HEK293T (cell line): Measurements from ENCODE around the gene STPG1.

Experiments
- CTCF ChIA-PET: fragments of 350-600 bp; formaldehyde crosslinking; extraction: SDS; loops from one replicate; lab custom pipeline; 2021; ENCODE audit warnings: antibody characterized with exemption, inconsistent platforms; lab: Yijun Ruan, JAX
- POLR2A ChIA-PET: fragments of 350-600 bp; formaldehyde crosslinking; extraction: SDS; loops from one replicate; lab custom pipeline; 2020; ENCODE audit warnings: antibody characterized with exemption, inconsistent platforms; lab: Yijun Ruan, JAX
- DNase-seq: peaks from one replicate; pipeline ENCODE4 v3.0.0; 2012; ENCODE audit warnings: mixed read lengths; ENCODE audit errors: extremely low spot score
- ARNT ChIP-seq: fragments of 450-650 bp; IDR thresholded peaks from 2 replicates; pipeline ENCODE4 v1.6.1; 2017; ENCODE audit warnings: mild to moderate bottlenecking
- BHLHE40 ChIP-seq: fragments of 450-650 bp; IDR thresholded peaks from 2 replicates; pipeline ENCODE4 v1.6.1; 2016; ENCODE audit warnings: mild to moderate bottlenecking, moderate library complexity, borderline replicate concordance
- CTBP1 ChIP-seq: fragments of 450-650 bp; IDR thresholded peaks from 2 replicates; pipeline ENCODE4 v1.6.1; 2016; ENCODE audit warnings: borderline replicate concordance
- ELF4 ChIP-seq: fragments of 450-650 bp; IDR thresholded peaks from 2 replicates; pipeline ENCODE4 v1.6.1; 2017; ENCODE audit warnings: antibody characterized with exemption
- FOXA1 ChIP-seq: fragments of 450-650 bp; IDR thresholded peaks from 2 replicates; pipeline ENCODE4 v1.6.1; 2016; ENCODE audit warnings: mild to moderate bottlenecking
- FOXK2 ChIP-seq: fragments of 450-650 bp; IDR thresholded peaks from 2 replicates; pipeline ENCODE4 v1.6.1; 2016; ENCODE audit warnings: mild to moderate bottlenecking
- FOXM1 ChIP-seq: fragments of 450-650 bp; IDR thresholded peaks from 2 replicates; pipeline ENCODE4 v1.6.1; 2017; ENCODE audit warnings: mild to moderate bottlenecking, borderline replicate concordance
- HDGF ChIP-seq: fragments of 450-650 bp; IDR thresholded peaks from 2 replicates; pipeline ENCODE4 v1.6.1; 2017; ENCODE audit warnings: antibody characterized with exemption, borderline replicate concordance
- L3MBTL2 ChIP-seq: fragments of 450-650 bp; conservative IDR thresholded peaks from 2 replicates; pipeline ENCODE4 v1.6.1; 2016; ENCODE audit warnings: mild to moderate bottlenecking
- LEF1 ChIP-seq: fragments of 450-650 bp; IDR thresholded peaks from 2 replicates; pipeline ENCODE4 v1.6.1; 2017; ENCODE audit warnings: mild to moderate bottlenecking, borderline replicate concordance
- NFRKB ChIP-seq: fragments of 450-650 bp; IDR thresholded peaks from 2 replicates; pipeline ENCODE4 v1.6.1; 2016; ENCODE audit warnings: mild to moderate bottlenecking, moderate library complexity
- SP1 ChIP-seq: fragments of 450-650 bp; IDR thresholded peaks from 2 replicates; pipeline ENCODE4 v1.6.1; 2017
- SUZ12 ChIP-seq: fragments of 450-650 bp; IDR thresholded peaks from 2 replicates; pipeline ENCODE4 v1.6.1; 2016; ENCODE audit warnings: mild to moderate bottlenecking
- TARDBP ChIP-seq: fragments of 450-650 bp; IDR thresholded peaks from 2 replicates; pipeline ENCODE4 v1.6.1; 2016
- ZNF384 ChIP-seq: fragments of 450-650 bp; IDR thresholded peaks from 2 replicates; pipeline ENCODE4 v1.6.1; 2016
- TF ChIP-seq, protein P1 (sequence below): fragments of 450-650 bp; IDR thresholded peaks from 2 replicates; pipeline ENCODE4 v1.6.1; 2016

Gene STPG1

GRCh38 chr1:24382165-24382577, 31.4 kb downstream of the STPG1 start:
- no peak for DNase-seq
- TF ChIP-seq NFRKB, result no peak
- no peak for TF ChIP-seq ZNF384
- no peak for TF ChIP-seq BHLHE40
- no peak for TF ChIP-seq CTBP1
- no peak for TF ChIP-seq TARDBP
- no peak for TF ChIP-seq FOXK2
- no peak for TF ChIP-seq ELF4
- no peak for TF ChIP-seq HDGF
- TF ChIP-seq, protein P1, sequence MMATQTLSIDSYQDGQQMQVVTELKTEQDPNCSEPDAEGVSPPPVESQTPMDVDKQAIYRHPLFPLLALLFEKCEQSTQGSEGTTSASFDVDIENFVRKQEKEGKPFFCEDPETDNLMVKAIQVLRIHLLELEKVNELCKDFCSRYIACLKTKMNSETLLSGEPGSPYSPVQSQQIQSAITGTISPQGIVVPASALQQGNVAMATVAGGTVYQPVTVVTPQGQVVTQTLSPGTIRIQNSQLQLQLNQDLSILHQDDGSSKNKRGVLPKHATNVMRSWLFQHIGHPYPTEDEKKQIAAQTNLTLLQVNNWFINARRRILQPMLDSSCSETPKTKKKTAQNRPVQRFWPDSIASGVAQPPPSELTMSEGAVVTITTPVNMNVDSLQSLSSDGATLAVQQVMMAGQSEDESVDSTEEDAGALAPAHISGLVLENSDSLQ, result no peak
- TF ChIP-seq FOXM1, result no peak
- TF ChIP-seq SUZ12, result no peak
- no peak for TF ChIP-seq LEF1
- no peak for TF ChIP-seq ARNT
- TF ChIP-seq SP1, result no peak
- ChIA-PET CTCF (no interaction called here), POLR2A (interaction anchor here (1.2 kb wide), 1 partner anchor 9 kb away, joined by 3 read pairs; no protein-coding TSS in a partner anchor)

DNA sequence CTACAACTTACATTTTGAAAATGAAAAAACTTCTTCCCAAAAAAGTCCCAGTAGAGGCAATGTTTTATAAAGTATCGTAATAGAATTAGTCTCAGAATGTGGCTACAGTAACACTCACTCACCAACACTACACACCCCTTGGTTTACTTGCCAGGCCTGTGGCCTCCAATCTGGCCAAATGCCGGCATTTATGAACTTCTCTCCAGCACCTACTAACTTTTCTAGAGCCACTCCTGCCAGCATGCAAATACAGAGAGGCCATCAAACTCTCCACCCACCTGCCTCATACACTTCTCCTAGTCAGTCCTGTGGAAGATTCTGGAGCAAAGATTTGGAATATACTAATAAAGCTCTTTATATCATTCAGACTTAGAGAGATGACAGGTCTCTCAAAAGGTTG, 32.3 kb downstream of the STPG1 start:
- TF ChIP-seq, protein P1, result no peak
- TF ChIP-seq BHLHE40 (no peak), ELF4 (no peak), TARDBP (no peak), FOXA1 (no peak), SUZ12 (no peak), SP1 (no peak), NFRKB (no peak), FOXK2 (no peak), HDGF (no peak)
- DNase-seq, result no peak
- CTCF ChIA-PET, result no interaction called here
- POLR2A ChIA-PET, result no interaction called here

GRCh38 chr1:24380508-24380907, 33.1 kb downstream of the STPG1 start:
- TF ChIP-seq NFRKB (no peak), BHLHE40 (no peak), CTBP1 (no peak), LEF1 (no peak), FOXM1 (no peak), HDGF (no peak), ARNT (no peak), ELF4 (no peak), FOXK2 (no peak), ZNF384 (no peak), SUZ12 (no peak), FOXA1 (no peak), SP1 (no peak), TARDBP (no peak), L3MBTL2 (no peak)
- TF ChIP-seq, protein P1, result no peak
- ChIA-PET CTCF (no interaction called here), POLR2A (no interaction called here)

DNA sequence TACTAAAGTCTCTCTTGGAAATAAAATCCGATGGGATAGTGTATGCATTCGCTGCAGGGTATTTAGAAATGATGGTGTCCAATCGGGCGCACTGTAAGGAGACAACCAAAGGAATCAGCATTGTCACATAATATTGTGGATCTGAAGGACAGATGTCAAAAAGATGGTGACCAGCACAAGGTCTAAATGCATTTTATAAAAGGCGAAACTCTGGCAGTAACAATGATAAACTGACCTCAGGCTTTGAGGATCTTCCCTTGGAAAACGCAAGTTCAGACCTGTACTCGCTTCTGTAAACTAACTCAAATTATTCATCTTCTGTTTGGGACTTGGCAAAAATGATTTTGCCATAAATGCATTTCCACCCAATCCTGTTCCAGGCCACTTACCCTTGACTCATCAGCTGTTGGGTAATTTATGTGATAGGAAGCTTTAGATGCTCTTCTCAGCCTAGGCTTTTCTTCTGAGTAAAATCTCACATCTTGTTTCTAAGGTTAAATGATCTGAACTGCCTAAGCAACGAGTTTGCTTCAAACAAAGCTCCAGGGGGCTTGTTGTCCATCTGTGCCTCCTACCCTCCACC, 33.8 kb downstream of the STPG1 start:
- no peak for TF ChIP-seq FOXK2
- no peak for TF ChIP-seq L3MBTL2
- TF ChIP-seq SUZ12, result no peak
- TF ChIP-seq ARNT, result no peak
- TF ChIP-seq SP1, result no peak
- no peak for TF ChIP-seq HDGF
- no peak for TF ChIP-seq CTBP1
- no peak for TF ChIP-seq FOXA1
- TF ChIP-seq TARDBP, result no peak
- no peak for TF ChIP-seq ZNF384
- TF ChIP-seq ELF4, result no peak
- no peak for TF ChIP-seq NFRKB
- TF ChIP-seq FOXM1, result no peak
- TF ChIP-seq, protein P1, result no peak
- no peak for TF ChIP-seq LEF1
- no peak for TF ChIP-seq BHLHE40
- ChIA-PET CTCF (no interaction called here), POLR2A (no interaction called here)
- no peak for DNase-seq

More at GRCh38 chr1:24380508-24380907, 33.1 kb downstream of the STPG1 start:
- DNase-seq, result no peak

DNA sequence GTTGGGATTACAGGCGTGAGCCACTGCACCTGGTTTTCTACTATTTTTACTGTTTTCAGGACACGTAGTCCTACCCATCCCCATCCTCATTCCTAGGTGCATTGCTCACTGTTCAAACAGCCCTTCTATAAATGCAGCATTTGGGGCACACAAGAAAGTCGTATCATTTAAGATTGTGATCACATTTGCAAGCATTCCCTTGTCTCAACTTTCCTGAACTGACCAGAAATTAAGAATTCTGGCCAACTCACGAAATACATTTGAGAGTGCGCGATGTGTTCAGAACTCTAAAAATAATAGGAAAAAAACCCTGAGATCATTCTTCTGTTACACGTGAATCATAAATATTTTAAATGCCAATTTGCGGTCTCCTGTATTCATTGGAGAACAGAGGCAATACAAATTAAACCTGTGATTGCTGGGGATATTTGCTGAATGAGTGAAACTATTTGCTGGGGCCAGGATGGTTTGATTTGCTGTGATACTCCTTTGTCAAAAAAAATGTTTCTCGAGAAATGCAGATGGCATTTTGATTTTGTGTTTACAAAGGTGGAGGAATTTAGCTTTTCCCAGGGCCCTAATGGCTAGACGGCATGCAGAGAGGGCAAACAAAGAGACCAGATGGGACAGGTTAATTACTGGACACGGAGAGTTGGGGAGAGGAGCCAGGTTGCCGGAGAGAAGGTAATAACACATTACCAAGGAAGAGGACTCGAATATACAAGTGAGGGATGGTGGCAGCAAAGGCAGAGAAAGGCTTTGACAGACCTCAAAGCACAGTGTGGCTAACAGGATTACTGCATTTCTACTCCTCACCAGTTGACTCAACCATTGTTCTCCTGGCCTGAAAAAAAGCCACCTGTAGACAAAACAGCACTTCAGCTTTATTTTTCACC, 38.4 kb downstream of the STPG1 start:
- ChIA-PET CTCF (no interaction called here), POLR2A (no interaction called here)
- TF ChIP-seq BHLHE40 (no peak), L3MBTL2 (no peak), FOXK2 (no peak), FOXM1 (no peak), ZNF384 (no peak), FOXA1 (no peak), NFRKB (no peak), CTBP1 (no peak), ARNT (no peak), TARDBP (no peak), ELF4 (no peak), SP1 (no peak)
- TF ChIP-seq, protein P1, result no peak
- DNase-seq, result no peak
